Measurements from ENCODE around the gene ASL. TPM values are rescaled to one million over a fixed set of nuclear protein-coding genes. Genes with fewer than 3 reads are reported as not detected.
"Not testable (repeated sequence)": the region's sequence is repeated elsewhere in the genome, so short reads cannot be mapped to it uniquely, and the experiment has no call there.

ASL gene
- total RNA-seq, 1 donor from 2014 or later = 7.3 TPM

GRCh38 chr7:66099232-66099550 lies 23.6 kb downstream of the ASL start:
- H3K4me3 ChIP-seq (ENCODE audit: low read length in 3 of 3) = no peak overlapping the region
- H3K9ac ChIP-seq (ENCODE audit: low read depth in 1 of 3, low read length in 3 of 3) = no peak overlapping the region
- H3K36me3 ChIP-seq (ENCODE audit: control insufficient read depth in 3 of 3, insufficient read depth in 3 of 3, low read length in 3 of 3) = peaks cover 0 to 3% (median 0%) of the 10 kb centered on the region in 3 donors

GRCh38 chr7:66099551-66100407 lies 24.2 kb downstream of the ASL start:
- Histone ChIP-seq H3K9ac (ENCODE audit: low read depth in 1 of 3, low read length in 3 of 3) (peak overlapping the region in 1 of 3 donors; percentile 51), H3K27ac (ENCODE audit: low read depth, low read length) (peak overlapping the region; percentile 66), H3K4me3 (ENCODE audit: low read length in 3 of 3) (peak overlapping the region; percentile 57 to 69 (median 57)), H3K27me3 (ENCODE audit: control insufficient read depth in 3 of 3, insufficient read depth in 3 of 3, low read length in 3 of 3) (no peaks in the 10 kb centered on the region), H3K9me3 (ENCODE audit: control insufficient read depth in 3 of 3, low read length in 3 of 3) (no peaks in the 10 kb centered on the region), H3K36me3 (ENCODE audit: control insufficient read depth in 3 of 3, insufficient read depth in 3 of 3, low read length in 3 of 3) (peaks cover 0 to 3% (median 0%) of the 10 kb centered on the region in 3 donors), H3K4me1 (ENCODE audit: control insufficient read depth in 3 of 3, insufficient read depth in 3 of 3, low read length in 3 of 3) (peaks cover 2 to 5% (median 2%) of the 10 kb centered on the region in 3 donors)

More at GRCh38 chr7:66099232-66099550, 23.6 kb downstream of the ASL start:
- H3K9me3 ChIP-seq (ENCODE audit: control insufficient read depth in 3 of 3, low read length in 3 of 3) = no peaks in the 10 kb centered on the region
- no peak overlapping the region for H3K27ac ChIP-seq (ENCODE audit: low read depth, low read length)
- peaks cover 2 to 5% (median 2%) of the 10 kb centered on the region in 3 donors for H3K4me1 ChIP-seq (ENCODE audit: control insufficient read depth in 3 of 3, insufficient read depth in 3 of 3, low read length in 3 of 3)
- H3K27me3 ChIP-seq (ENCODE audit: control insufficient read depth in 3 of 3, insufficient read depth in 3 of 3, low read length in 3 of 3) = no peaks in the 10 kb centered on the region

- Histone ChIP-seq H3K9me3 (ENCODE audit: control insufficient read depth in 3 of 3, low read length in 3 of 3) (no peaks in the 10 kb centered on the region), H3K4me3 (ENCODE audit: low read length in 3 of 3) (peak overlapping the region in 2 of 3 donors; percentile 57 to 69), H3K27ac (ENCODE audit: low read depth, low read length) (no peak overlapping the region), H3K27me3 (ENCODE audit: control insufficient read depth in 3 of 3, insufficient read depth in 3 of 3, low read length in 3 of 3) (no peaks in the 10 kb centered on the region), H3K4me1 (ENCODE audit: control insufficient read depth in 3 of 3, insufficient read depth in 3 of 3, low read length in 3 of 3) (peaks cover 2 to 5% (median 2%) of the 10 kb centered on the region in 3 donors), H3K36me3 (ENCODE audit: control insufficient read depth in 3 of 3, insufficient read depth in 3 of 3, low read length in 3 of 3) (no peaks in the 10 kb centered on the region), H3K9ac (ENCODE audit: low read depth in 1 of 3, low read length in 3 of 3) (peak overlapping the region in 1 of 3 donors; percentile 51)
Measured at GRCh38 chr7:66100408-66101050, 24.9 kb downstream of the ASL start.

- not testable (repeated sequence) for H3K9ac ChIP-seq (ENCODE audit: low read depth in 1 of 3, low read length in 3 of 3); H3K4me3 ChIP-seq (ENCODE audit: low read length in 3 of 3); H3K36me3 ChIP-seq (ENCODE audit: control insufficient read depth in 3 of 3, insufficient read depth in 3 of 3, low read length in 3 of 3); H3K27ac ChIP-seq (ENCODE audit: low read depth, low read length); H3K27me3 ChIP-seq (ENCODE audit: control insufficient read depth in 3 of 3, insufficient read depth in 3 of 3, low read length in 3 of 3); H3K4me1 ChIP-seq (ENCODE audit: control insufficient read depth in 3 of 3, insufficient read depth in 3 of 3, low read length in 3 of 3); H3K9me3 ChIP-seq (ENCODE audit: control insufficient read depth in 3 of 3, low read length in 3 of 3)
Measured at GRCh38 chr7:66102168-66102567, 26.5 kb downstream of the ASL start.

- not testable (repeated sequence) for H3K27ac ChIP-seq (ENCODE audit: low read depth, low read length); H3K9ac ChIP-seq (ENCODE audit: low read depth in 1 of 3, low read length in 3 of 3); H3K4me3 ChIP-seq (ENCODE audit: low read length in 3 of 3); H3K4me1 ChIP-seq (ENCODE audit: control insufficient read depth in 3 of 3, insufficient read depth in 3 of 3, low read length in 3 of 3); H3K27me3 ChIP-seq (ENCODE audit: control insufficient read depth in 3 of 3, insufficient read depth in 3 of 3, low read length in 3 of 3); H3K36me3 ChIP-seq (ENCODE audit: control insufficient read depth in 3 of 3, insufficient read depth in 3 of 3, low read length in 3 of 3); H3K9me3 ChIP-seq (ENCODE audit: control insufficient read depth in 3 of 3, low read length in 3 of 3)
Measured at GRCh38 chr7:66103994-66104393, 28.4 kb downstream of the ASL start.

- H3K27me3 ChIP-seq (ENCODE audit: control insufficient read depth in 3 of 3, insufficient read depth in 3 of 3, low read length in 3 of 3) = no peaks in the 10 kb centered on the region
- no peaks in the 10 kb centered on the region for H3K9me3 ChIP-seq (ENCODE audit: control insufficient read depth in 3 of 3, low read length in 3 of 3)
- H3K27ac ChIP-seq (ENCODE audit: low read depth, low read length) = no peak overlapping the region
- no peak overlapping the region for H3K4me3 ChIP-seq (ENCODE audit: low read length in 3 of 3)
- H3K9ac ChIP-seq (ENCODE audit: low read depth in 1 of 3, low read length in 3 of 3) = no peak overlapping the region
- no peaks in the 10 kb centered on the region for H3K4me1 ChIP-seq (ENCODE audit: control insufficient read depth in 3 of 3, insufficient read depth in 3 of 3, low read length in 3 of 3)
- H3K36me3 ChIP-seq (ENCODE audit: control insufficient read depth in 3 of 3, insufficient read depth in 3 of 3, low read length in 3 of 3) = no peaks in the 10 kb centered on the region
Measured at GRCh38 chr7:66105263-66105748, 29.7 kb downstream of the ASL start.

GRCh38 chr7:66108410-66108809 lies 32.8 kb downstream of the ASL start:
- not testable (repeated sequence) for H3K27me3 ChIP-seq (ENCODE audit: control insufficient read depth in 3 of 3, insufficient read depth in 3 of 3, low read length in 3 of 3); H3K4me3 ChIP-seq (ENCODE audit: low read length in 3 of 3); H3K9ac ChIP-seq (ENCODE audit: low read depth in 1 of 3, low read length in 3 of 3); H3K9me3 ChIP-seq (ENCODE audit: control insufficient read depth in 3 of 3, low read length in 3 of 3); H3K4me1 ChIP-seq (ENCODE audit: control insufficient read depth in 3 of 3, insufficient read depth in 3 of 3, low read length in 3 of 3); H3K36me3 ChIP-seq (ENCODE audit: control insufficient read depth in 3 of 3, insufficient read depth in 3 of 3, low read length in 3 of 3); H3K27ac ChIP-seq (ENCODE audit: low read depth, low read length)

GRCh38 chr7:66110856-66111255 lies 35.2 kb downstream of the ASL start:
- Histone ChIP-seq H3K27ac (ENCODE audit: low read depth, low read length) (no peak overlapping the region), H3K9ac (ENCODE audit: low read depth in 1 of 3, low read length in 3 of 3) (no peak overlapping the region), H3K4me1 (ENCODE audit: control insufficient read depth in 3 of 3, insufficient read depth in 3 of 3, low read length in 3 of 3) (peaks cover 3 to 6% (median 4%) of the 10 kb centered on the region in 3 donors), H3K9me3 (ENCODE audit: control insufficient read depth in 3 of 3, low read length in 3 of 3) (no peaks in the 10 kb centered on the region), H3K4me3 (ENCODE audit: low read length in 3 of 3) (no peak overlapping the region), H3K36me3 (ENCODE audit: control insufficient read depth in 3 of 3, insufficient read depth in 3 of 3, low read length in 3 of 3) (peaks cover 0 to 2% (median 0%) of the 10 kb centered on the region in 3 donors), H3K27me3 (ENCODE audit: control insufficient read depth in 3 of 3, insufficient read depth in 3 of 3, low read length in 3 of 3) (no peaks in the 10 kb centered on the region)

- peak within 1 kb of the TSS; percentile 92 to 95 (median 93) for H3K4me3 ChIP-seq (ENCODE audit: low read length in 3 of 3)
- peak within 1 kb of the TSS; percentile 92 to 97 (median 94) for H3K9ac ChIP-seq (ENCODE audit: low read depth in 1 of 3, low read length in 3 of 3)
- peaks cover 22 to 32% (median 22%) of the 10 kb centered on the region in 3 donors for H3K4me1 ChIP-seq (ENCODE audit: control insufficient read depth in 3 of 3, insufficient read depth in 3 of 3, low read length in 3 of 3)
- H3K36me3 ChIP-seq (ENCODE audit: control insufficient read depth in 3 of 3, insufficient read depth in 3 of 3, low read length in 3 of 3) = peaks cover 0 to 2% (median 0%) of the 10 kb centered on the region in 3 donors
- H3K27me3 ChIP-seq (ENCODE audit: control insufficient read depth in 3 of 3, insufficient read depth in 3 of 3, low read length in 3 of 3) = no peaks in the 10 kb centered on the region
- H3K9me3 ChIP-seq (ENCODE audit: control insufficient read depth in 3 of 3, low read length in 3 of 3) = no peaks in the 10 kb centered on the region
- H3K27ac ChIP-seq (ENCODE audit: low read depth, low read length) = peak within 1 kb of the TSS; percentile 94
Measured at GRCh38 chr7:66114743-66115649, 39.4 kb downstream of the ASL start, which contains the start of gene CRCP. Gene CRCP (plus strand): TSS chr7:66114847. CDS start chr7:66114963, 116 bp downstream.

Measured in skeletal muscle tissue (tissue), 4 donors.